OCI-LY1 (cell line): ENCODE measurements around the gene PGAP2.

Source experiments
- H2AFZ ChIP-seq: fragments of 200-600 bp; sonication (generic), shearing (Covaris generic); 2 replicates; pipeline ENCODE4 v1.6.0; 2014; ENCODE audit warnings: antibody characterized with exemption, mild to moderate bottlenecking, low read length
- H3F3A ChIP-seq: fragments of 200-600 bp; sonication (generic), shearing (Covaris generic); 2 replicates; pipeline ENCODE4 v1.6.0; 2014; ENCODE audit warnings: mild to moderate bottlenecking, antibody characterized with exemption, low read length, moderate library complexity; ENCODE audit not compliant: insufficient read depth
- H3K27ac ChIP-seq: fragments of 200-600 bp; sonication (generic); 2 replicates; pipeline ENCODE4 v1.5.1; 2014; ENCODE audit warnings: low read length, mixed run types, mild to moderate bottlenecking, low read depth; ENCODE audit not compliant: poor library complexity, severe bottlenecking
- H3K27me3 ChIP-seq: fragments of 200-600 bp; sonication (generic); 2 replicates; pipeline ENCODE4 v1.6.0; 2014; ENCODE audit warnings: antibody characterized with exemption, mild to moderate bottlenecking, low read length, moderate library complexity; ENCODE audit not compliant: insufficient read depth
- H3K36me3 ChIP-seq: fragments of 200-600 bp; sonication (generic); 2 replicates; pipeline ENCODE4 v1.6.1; 2014; ENCODE audit warnings: mild to moderate bottlenecking, antibody characterized with exemption, low read length, moderate library complexity, mixed read lengths; ENCODE audit not compliant: insufficient read depth
- H3K4me1 ChIP-seq: fragments of 200-600 bp; sonication (generic); 2 replicates; pipeline ENCODE4 v1.5.1; 2014; ENCODE audit warnings: mild to moderate bottlenecking, low read length, moderate library complexity; ENCODE audit not compliant: insufficient read depth, severe bottlenecking
- H3K4me2 ChIP-seq: fragments of 200-600 bp; sonication (generic), shearing (Covaris generic); 2 replicates; pipeline ENCODE4 v1.6.1; 2014; ENCODE audit warnings: low read length
- H3K4me3 ChIP-seq: fragments of 200-600 bp; sonication (generic); 2 replicates; pipeline ENCODE4 v1.5.1; 2014; ENCODE audit warnings: low read length, low read depth, mild to moderate bottlenecking, mixed read lengths; ENCODE audit not compliant: poor library complexity, severe bottlenecking
- H3K79me2 ChIP-seq: fragments of 200-600 bp; shearing (Covaris generic); 2 replicates; pipeline ENCODE4 v1.6.1; 2016; ENCODE audit warnings: mixed run types, low read length, mixed read lengths; ENCODE audit not compliant: insufficient read depth
- H3K9ac ChIP-seq: fragments of 200-600 bp; sonication (generic), shearing (Covaris generic); 2 replicates; pipeline ENCODE4 v1.6.1; 2014; ENCODE audit warnings: mild to moderate bottlenecking, low read length, mixed read lengths
- H3K9me2 ChIP-seq: fragments of 200-600 bp; sonication (generic), shearing (Covaris generic); 2 replicates; pipeline ENCODE4 v1.6.1; 2014; ENCODE audit warnings: low read depth, mild to moderate bottlenecking, low read length, mixed read lengths
- H3K9me3 ChIP-seq: fragments of 200-600 bp; shearing (Covaris generic); 2 replicates; pipeline ENCODE4 v1.6.1; 2014; ENCODE audit warnings: low read length, mixed read lengths
- H4K20me1 ChIP-seq: fragments of 200-600 bp; sonication (generic), shearing (Covaris generic); 2 replicates; pipeline ENCODE4 v1.6.0; 2016; ENCODE audit warnings: mild to moderate bottlenecking, low read length; ENCODE audit not compliant: insufficient read depth
- CTCF ChIP-seq: fragments of 200-600 bp; sonication (generic), shearing (Covaris generic); IDR thresholded peaks from 2 replicates; pipeline ENCODE4 v1.5.1; 2017; ENCODE audit warnings: mild to moderate bottlenecking, antibody characterized with exemption, low read length, moderate library complexity, mixed read lengths
- EZH2 ChIP-seq: fragments of 200-600 bp; sonication (generic), shearing (Covaris generic); IDR thresholded peaks from 2 replicates; pipeline ENCODE4 v1.8.0; 2017; ENCODE audit warnings: borderline replicate concordance, mixed run types, mild to moderate bottlenecking, antibody characterized with exemption, low read length, moderate library complexity, mixed read lengths

Gene PGAP2

GRCh38 chr11:3845670-3846069 is 37.3 kb downstream of the PGAP2 start:
- no peak overlapping the region for H3K9ac ChIP-seq
- H3K36me3 ChIP-seq: no peaks in the 10 kb centered on the region
- no peak overlapping the region for H3K4me3 ChIP-seq
- H3K4me1 ChIP-seq: peaks cover 7% of the 10 kb centered on the region
- no peak overlapping the region for H2AFZ ChIP-seq
- no peaks in the 10 kb centered on the region for H4K20me1 ChIP-seq
- TF ChIP-seq EZH2 (no peak), CTCF (no peak)
- H3K27ac ChIP-seq: no peak overlapping the region
- H3K9me3 ChIP-seq: no peaks in the 10 kb centered on the region
- H3K27me3 ChIP-seq: no peaks in the 10 kb centered on the region
- H3K79me2 ChIP-seq: no peaks in the 10 kb centered on the region
- H3K9me2 ChIP-seq: no peaks in the 10 kb centered on the region
- no peaks in the 10 kb centered on the region for H3F3A ChIP-seq
- no peak overlapping the region for H3K4me2 ChIP-seq

GRCh38 chr11:3849297-3849874 is 41.0 kb downstream of the PGAP2 start:
- no peaks in the 10 kb centered on the region for H4K20me1 ChIP-seq
- TF ChIP-seq EZH2 (no peak), CTCF (peak; percentile 88)
- no peak overlapping the region for H3K4me2 ChIP-seq
- H3K36me3 ChIP-seq: no peaks in the 10 kb centered on the region
- peaks cover 20% of the 10 kb centered on the region for H3K4me1 ChIP-seq
- no peaks in the 10 kb centered on the region for H3K27me3 ChIP-seq
- H2AFZ ChIP-seq: no peak overlapping the region
- no peak overlapping the region for H3K4me3 ChIP-seq
- no peaks in the 10 kb centered on the region for H3K79me2 ChIP-seq
- no peaks in the 10 kb centered on the region for H3K9me3 ChIP-seq
- no peaks in the 10 kb centered on the region for H3K9me2 ChIP-seq
- no peaks in the 10 kb centered on the region for H3F3A ChIP-seq
- H3K27ac ChIP-seq: no peak overlapping the region
- H3K9ac ChIP-seq: no peak overlapping the region

- Histone ChIP-seq H2AFZ (no peak overlapping the region), H3K4me3 (peak overlapping the region; percentile 85), H3K79me2 (peaks cover 26% of the 10 kb centered on the region)
These were observed 45.1 kb downstream of the PGAP2 start for GRCh38 chr11:3853545-3853842.

More at GRCh38 chr11:3853545-3853842, 45.1 kb downstream of the PGAP2 start:
- H4K20me1 ChIP-seq: no peaks in the 10 kb centered on the region
- H3K36me3 ChIP-seq: no peaks in the 10 kb centered on the region
- TF ChIP-seq CTCF: no peak
- TF ChIP-seq EZH2: no peak
- no peaks in the 10 kb centered on the region for H3F3A ChIP-seq
- H3K4me2 ChIP-seq: peak overlapping the region; percentile 57; the same call in 1 of the 2 replicates
- no peaks in the 10 kb centered on the region for H3K9me3 ChIP-seq
- peak overlapping the region; percentile 64 for H3K9ac ChIP-seq
- H3K27ac ChIP-seq: peak overlapping the region; percentile 96
- H3K4me1 ChIP-seq: peaks cover 50% of the 10 kb centered on the region
- H3K27me3 ChIP-seq: no peaks in the 10 kb centered on the region
- no peaks in the 10 kb centered on the region for H3K9me2 ChIP-seq
